Hematopoietic multipotent progenitor cell treated with erythropoietin and hydrocortisone succinate and interleukin-3 and kit ligand, for 6 days (in vitro differentiated cells): ENCODE measurements around the gene BMP6.
"Not testable (repeated sequence)": the region's sequence is repeated elsewhere in the genome, so short reads cannot be mapped to it uniquely, and the experiment has no call there.

Source experiments
- DNase-seq: peaks from one replicate; pipeline ENCODE4 v3.0.0-alpha.2; 2015

The BMP6 gene

GRCh38 chr6:7797386-7797785 is 71.5 kb downstream of the BMP6 start:
- DNase-seq = no peak

- DNase-seq = no peak
Measured at GRCh38 chr6:7798751-7799150, 72.9 kb downstream of the BMP6 start.

GRCh38 chr6:7802662-7803061 is 76.8 kb downstream of the BMP6 start:
- DNase-seq = no peak

GRCh38 chr6:7803214-7803613 is 77.3 kb downstream of the BMP6 start:
- DNase-seq = no peak

GRCh38 chr6:7805078-7805849 is 79.4 kb downstream of the BMP6 start:
- no peak for DNase-seq

- no peak for DNase-seq
Measured at GRCh38 chr6:7805850-7806214, 79.9 kb downstream of the BMP6 start.

- DNase-seq = no peak
Measured at GRCh38 chr6:7806711-7807110, 80.8 kb downstream of the BMP6 start.

- DNase-seq = no peak
Measured at GRCh38 chr6:7809346-7809745, 83.4 kb downstream of the BMP6 start.

- DNase-seq = no peak
Measured at GRCh38 chr6:7811441-7811840, 85.5 kb downstream of the BMP6 start.

- no peak for DNase-seq
Measured at GRCh38 chr6:7812623-7813022, 86.7 kb downstream of the BMP6 start.

GRCh38 chr6:7813193-7813592 is 87.3 kb downstream of the BMP6 start:
- DNase-seq = no peak

- DNase-seq = no peak
Measured at GRCh38 chr6:7813704-7814103, 87.8 kb downstream of the BMP6 start.

GRCh38 chr6:7815716-7816115 is 89.8 kb downstream of the BMP6 start:
- no peak for DNase-seq

GRCh38 chr6:7817184-7817583 is 91.3 kb downstream of the BMP6 start:
- DNase-seq = not testable (repeated sequence)

- no peak for DNase-seq
Measured at GRCh38 chr6:7818257-7819214, 92.6 kb downstream of the BMP6 start.

GRCh38 chr6:7819431-7820015 is 93.6 kb downstream of the BMP6 start:
- no peak for DNase-seq

- no peak for DNase-seq
Measured at GRCh38 chr6:7820288-7820835, 94.5 kb downstream of the BMP6 start.

- no peak for DNase-seq
Measured at GRCh38 chr6:7821426-7821825, 95.5 kb downstream of the BMP6 start.

GRCh38 chr6:7823552-7823951 is 97.7 kb downstream of the BMP6 start:
- no peak for DNase-seq

- no peak for DNase-seq
Measured at GRCh38 chr6:7825986-7826385, 100.1 kb downstream of the BMP6 start.

GRCh38 chr6:7827142-7827541 is 101.2 kb downstream of the BMP6 start:
- no peak for DNase-seq

- no peak for DNase-seq
Measured at GRCh38 chr6:7828124-7828523, 102.2 kb downstream of the BMP6 start.
